Neuronal stem cell (in vitro differentiated cells): Measurements from ENCODE around the gene OTOG.

Source experiments
- DNase-seq: peaks from one replicate; pipeline ENCODE4 v3.0.0-alpha.2; 2013; ENCODE audit warnings: low spot score
- H2AFZ ChIP-seq: one replicate; pipeline ENCODE4 v1.6.1; 2013; ENCODE audit warnings: mild to moderate bottlenecking, low read length, inconsistent platforms
- H2AK5ac ChIP-seq: 2 replicates; pipeline ENCODE4 v1.6.1; 2013; ENCODE audit warnings: low read depth, mild to moderate bottlenecking, inconsistent platforms, low read length, moderate library complexity, mixed read lengths
- H2BK120ac ChIP-seq: 2 replicates; pipeline ENCODE4 v1.6.1; 2013; ENCODE audit warnings: low read depth, mild to moderate bottlenecking, inconsistent platforms, low read length, moderate library complexity, mixed read lengths
- H2BK12ac ChIP-seq: one replicate; pipeline ENCODE4 v1.6.1; 2013; ENCODE audit warnings: low read length, inconsistent platforms
- H2BK15ac ChIP-seq: 2 replicates; pipeline ENCODE4 v1.6.1; 2013; ENCODE audit warnings: mild to moderate bottlenecking, low read length, inconsistent platforms, mixed read lengths
- H2BK5ac ChIP-seq: one replicate; pipeline ENCODE4 v1.6.1; 2013; ENCODE audit warnings: inconsistent platforms, mild to moderate bottlenecking, low read length, moderate library complexity
- H3K14ac ChIP-seq: one replicate; pipeline ENCODE4 v1.6.1; 2013; ENCODE audit warnings: low read length, inconsistent platforms
- H3K18ac ChIP-seq: 2 replicates; pipeline ENCODE4 v1.6.1; 2013; ENCODE audit warnings: low read length, inconsistent platforms
- H3K23ac ChIP-seq: 2 replicates; pipeline ENCODE4 v1.6.1; 2013; ENCODE audit warnings: low read depth, mild to moderate bottlenecking, mixed read lengths, low read length, inconsistent platforms; ENCODE audit not compliant: poor library complexity
- H3K27ac ChIP-seq: replicated peaks from 3 replicates; pipeline ENCODE4 v1.5.1; 2013; ENCODE audit warnings: low read length, inconsistent platforms
- H3K27me3 ChIP-seq, 3 experiments: 2 replicates each; pipeline ENCODE4 v1.6.1; 2013; ENCODE audit warnings: low read length in 3 of 3, mild to moderate bottlenecking in 2 of 3, inconsistent platforms in 1 of 3, low read depth in 1 of 3, mixed read lengths in 1 of 3, moderate library complexity in 1 of 3; ENCODE audit not compliant: control insufficient read depth in 3 of 3, insufficient read depth in 3 of 3
- H3K36me3 ChIP-seq, 2 donors: replicated peaks in 1 of 2; 2 replicates each; pipeline ENCODE4 v1.6.1; 2013; ENCODE audit warnings: low read length in 2 of 2; ENCODE audit not compliant: control insufficient read depth in 2 of 2, insufficient read depth in 2 of 2
- H3K4ac ChIP-seq: 2 replicates; pipeline ENCODE4 v1.6.1; 2013; ENCODE audit warnings: inconsistent platforms, mild to moderate bottlenecking, low read length, moderate library complexity
- H3K4me1 ChIP-seq, 2 donors: 1 replicate in 1 of 2; 2 replicates in 1 of 2; pipeline ENCODE4 v1.6.1; 2013; ENCODE audit warnings: low read length in 2 of 2, low read depth in 1 of 2; ENCODE audit not compliant: control insufficient read depth in 2 of 2, insufficient read depth in 1 of 2
- H3K4me2 ChIP-seq: one replicate; pipeline ENCODE4 v1.6.1; 2013; ENCODE audit warnings: mild to moderate bottlenecking, low read length, inconsistent platforms; ENCODE audit not compliant: insufficient read depth, poor library complexity, severe bottlenecking
- H3K4me3 ChIP-seq, 2 donors: 2 replicates each; pipeline ENCODE4 v1.5.1; 2013; ENCODE audit warnings: low read length in 2 of 2, mild to moderate bottlenecking in 2 of 2, inconsistent platforms in 1 of 2, moderate library complexity in 1 of 2
- H3K79me1 ChIP-seq: one replicate; pipeline ENCODE4 v1.6.1; 2013; ENCODE audit warnings: low read depth, mild to moderate bottlenecking, inconsistent platforms, low read length, moderate library complexity
- H3K9ac ChIP-seq: one replicate; pipeline ENCODE4 v1.6.1; 2013; ENCODE audit warnings: mild to moderate bottlenecking, low read depth, low read length, inconsistent platforms; ENCODE audit not compliant: poor library complexity
- H3K9me3 ChIP-seq, 2 donors: replicated peaks in 1 of 2; 2 replicates each; pipeline versions ENCODE3 to v1.6.1; 2013; ENCODE audit warnings: low read length in 2 of 2, mild to moderate bottlenecking in 2 of 2, inconsistent platforms in 1 of 2, low read depth in 1 of 2, mixed read lengths in 1 of 2, moderate library complexity in 1 of 2; ENCODE audit not compliant: control insufficient read depth in 2 of 2, insufficient read depth in 1 of 2
- H4K8ac ChIP-seq: one replicate; pipeline ENCODE4 v1.6.1; 2013; ENCODE audit warnings: low read depth, mild to moderate bottlenecking, inconsistent platforms, low read length, moderate library complexity
- H4K91ac ChIP-seq: one replicate; pipeline ENCODE4 v1.6.1; 2013; ENCODE audit warnings: low read length, low read depth, mild to moderate bottlenecking, inconsistent platforms; ENCODE audit not compliant: poor library complexity
- whole genome bisulfite sequencing, 2 donors: extraction: QIAGEN DNeasy Blood & Tissue Kit; methylation state at CpG; one replicate each; pipeline ENCODE4 v1.1.7; 2013; ENCODE audit warnings: missing lambda C conversion rate in 2 of 2, mixed read lengths in 1 of 2; ENCODE audit not compliant: insufficient read length in 2 of 2, insufficient replicate concordance in 1 of 2; ENCODE audit errors: extremely low coverage in 2 of 2; 5-methylcytosine and 5-hydroxymethylcytosine counted together

OTOG gene

DNA sequence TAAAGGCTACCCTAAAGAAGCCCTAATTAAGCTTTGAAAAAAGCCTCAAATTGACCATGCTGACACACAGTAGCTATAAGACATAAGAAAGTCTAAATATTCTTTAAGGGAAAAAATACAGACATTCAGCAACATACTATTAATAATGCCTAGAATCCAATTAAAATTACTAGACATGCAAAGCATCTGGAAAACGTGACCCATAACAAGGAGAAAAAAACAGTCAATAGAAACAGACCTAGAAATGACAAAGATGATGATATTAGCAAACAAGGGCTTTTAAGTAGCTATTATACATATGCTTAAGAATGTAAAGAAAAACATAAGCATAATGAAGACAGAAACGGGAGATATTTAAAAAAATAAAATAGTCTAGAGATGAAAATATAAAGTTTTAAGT is 108.6 kb downstream of the OTOG start:
- no peak overlapping the region for H2BK120ac ChIP-seq
- H3K14ac ChIP-seq, result no peak overlapping the region
- no peak overlapping the region for H2BK5ac ChIP-seq
- H3K18ac ChIP-seq, result no peak overlapping the region
- H3K4me1 ChIP-seq, result no peaks in the 10 kb centered on the region
- no peak overlapping the region for H3K4me3 ChIP-seq
- H2AK5ac ChIP-seq, result no peak overlapping the region
- H3K79me1 ChIP-seq, result peaks cover 2% of the 10 kb centered on the region
- H3K4me2 ChIP-seq, result no peak overlapping the region
- no peak overlapping the region for H3K27ac ChIP-seq
- no peak overlapping the region for H3K9ac ChIP-seq
- no peak overlapping the region for H3K23ac ChIP-seq
- no peak overlapping the region for H4K91ac ChIP-seq
- no peak overlapping the region for H3K4ac ChIP-seq
- no peak for DNase-seq
- no peak overlapping the region for H4K8ac ChIP-seq
- peaks cover 0 to 31% (median 0%) of the 10 kb centered on the region in 3 experiments for H3K27me3 ChIP-seq
- H2BK12ac ChIP-seq, result no peak overlapping the region
- peaks cover 0 to 2% of the 10 kb centered on the region in 2 donors for H3K9me3 ChIP-seq
- no peak overlapping the region for H2BK15ac ChIP-seq
- H3K36me3 ChIP-seq, result no peaks in the 10 kb centered on the region
- WGBS, 2 donors, result 100% methylated on average over 1 of the region's 2 CpGs
- H2AFZ ChIP-seq, result no peak overlapping the region

DNA sequence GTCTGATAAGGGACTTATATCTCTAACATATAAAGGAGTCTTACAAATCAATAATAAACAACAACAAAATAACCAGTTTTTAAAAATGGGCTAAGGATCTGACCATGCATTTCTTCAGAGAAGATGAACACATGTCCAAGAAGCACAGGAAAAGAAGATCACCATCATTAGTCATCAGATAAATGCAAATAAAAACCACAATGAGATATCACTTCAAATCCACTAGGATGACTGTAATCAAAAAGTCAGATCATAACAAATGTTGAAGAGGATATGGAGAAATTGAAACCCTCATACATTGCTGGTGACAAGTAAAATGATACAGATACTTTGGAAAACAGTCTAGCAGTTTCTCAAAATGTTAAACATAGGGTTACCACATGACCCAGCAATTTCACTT is 111.2 kb downstream of the OTOG start:
- H2BK15ac ChIP-seq, result no peak overlapping the region
- no peak overlapping the region for H4K91ac ChIP-seq
- H3K79me1 ChIP-seq, result peaks cover 2% of the 10 kb centered on the region
- no peak for DNase-seq
- H2BK12ac ChIP-seq, result no peak overlapping the region
- H3K27ac ChIP-seq, result no peak overlapping the region
- H3K9me3 ChIP-seq, result peaks cover 0 to 2% of the 10 kb centered on the region in 2 donors
- H3K14ac ChIP-seq, result no peak overlapping the region
- no peak overlapping the region for H2AFZ ChIP-seq
- H3K4me3 ChIP-seq, result no peak overlapping the region
- H3K4me2 ChIP-seq, result no peak overlapping the region
- H4K8ac ChIP-seq, result no peak overlapping the region
- no peaks in the 10 kb centered on the region for H3K36me3 ChIP-seq
- H3K27me3 ChIP-seq, result peaks cover 0 to 6% (median 0%) of the 10 kb centered on the region in 3 experiments
- H3K9ac ChIP-seq, result no peak overlapping the region
- no peak overlapping the region for H2BK120ac ChIP-seq
- no peak overlapping the region for H3K23ac ChIP-seq
- no peak overlapping the region for H2BK5ac ChIP-seq
- H2AK5ac ChIP-seq, result no peak overlapping the region
- no peak overlapping the region for H3K4ac ChIP-seq
- no peak overlapping the region for H3K18ac ChIP-seq
- no peaks in the 10 kb centered on the region for H3K4me1 ChIP-seq

DNA sequence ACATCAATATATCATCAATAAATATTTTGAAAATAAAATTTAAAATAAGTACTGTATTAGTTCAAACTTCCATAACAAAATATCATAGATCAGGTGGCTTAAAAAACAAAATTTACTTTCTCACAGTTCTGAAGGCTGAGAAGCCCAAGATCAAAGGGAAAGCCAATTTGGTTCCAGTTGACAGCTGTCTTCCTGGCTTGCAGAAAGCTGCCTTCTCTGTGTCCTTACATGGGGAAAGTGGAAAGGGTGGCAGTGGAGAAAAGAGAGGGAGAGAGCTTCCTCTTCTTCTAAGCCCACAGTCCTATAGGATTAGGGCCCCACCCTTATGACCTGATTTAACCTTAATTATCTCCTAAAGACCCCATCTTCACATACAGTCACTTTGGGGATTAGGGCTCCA is 121.1 kb downstream of the OTOG start:
- H2AFZ ChIP-seq, result no peak overlapping the region
- H3K27ac ChIP-seq, result no peak overlapping the region
- no peak overlapping the region for H3K23ac ChIP-seq
- H2BK120ac ChIP-seq, result no peak overlapping the region
- peaks cover 0 to 21% (median 0%) of the 10 kb centered on the region in 3 experiments for H3K27me3 ChIP-seq
- H3K9ac ChIP-seq, result no peak overlapping the region
- no peak overlapping the region for H3K4ac ChIP-seq
- no peak overlapping the region for H2BK15ac ChIP-seq
- no peak overlapping the region for H2AK5ac ChIP-seq
- no peak overlapping the region for H2BK12ac ChIP-seq
- H3K79me1 ChIP-seq, result no peaks in the 10 kb centered on the region
- no peak overlapping the region for H4K91ac ChIP-seq
- H3K4me3 ChIP-seq, result no peak overlapping the region
- H3K14ac ChIP-seq, result no peak overlapping the region
- H3K4me1 ChIP-seq, result no peaks in the 10 kb centered on the region
- H3K36me3 ChIP-seq, result no peaks in the 10 kb centered on the region
- H2BK5ac ChIP-seq, result no peak overlapping the region
- H3K4me2 ChIP-seq, result no peak overlapping the region
- no peak for DNase-seq
- no peak overlapping the region for H4K8ac ChIP-seq
- H3K9me3 ChIP-seq, result no peaks in the 10 kb centered on the region
- H3K18ac ChIP-seq, result no peak overlapping the region

DNA sequence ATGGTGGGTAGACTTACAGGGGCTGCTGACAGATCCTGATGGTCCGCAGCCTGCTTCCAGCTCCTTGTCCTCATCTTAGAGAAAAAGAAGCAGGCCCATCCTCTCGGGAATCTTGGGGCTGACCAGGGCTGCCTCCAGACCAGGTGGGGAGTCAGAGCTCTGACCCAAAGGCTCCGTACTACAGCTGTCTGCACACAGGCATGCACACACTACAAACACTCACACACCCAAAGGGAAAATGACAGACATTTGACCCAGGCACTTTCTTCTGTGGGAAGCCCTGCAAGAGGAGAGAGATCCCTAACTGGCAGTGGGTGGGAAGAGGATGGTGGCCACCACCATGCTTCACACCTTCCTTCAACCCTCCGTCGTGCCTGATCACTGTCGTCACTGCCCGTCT is 125.4 kb downstream of the OTOG start:
- no peak overlapping the region for H3K18ac ChIP-seq
- H2BK12ac ChIP-seq, result no peak overlapping the region
- no peak overlapping the region for H3K4me2 ChIP-seq
- no peaks in the 10 kb centered on the region for H3K36me3 ChIP-seq
- H2AFZ ChIP-seq, result no peak overlapping the region
- H3K27me3 ChIP-seq, result peaks cover 0 to 21% (median 0%) of the 10 kb centered on the region in 3 experiments
- no peaks in the 10 kb centered on the region for H3K4me1 ChIP-seq
- no CpG with 5 or more reads among the region's 7 CpGs for WGBS, 2 donors
- H3K27ac ChIP-seq, result no peak overlapping the region
- no peak overlapping the region for H3K4me3 ChIP-seq
- no peaks in the 10 kb centered on the region for H3K79me1 ChIP-seq
- H3K9me3 ChIP-seq, result peaks cover 2 to 3% of the 10 kb centered on the region in 2 donors
- no peak overlapping the region for H4K91ac ChIP-seq
- DNase-seq, result no peak
- no peak overlapping the region for H4K8ac ChIP-seq
- no peak overlapping the region for H2BK120ac ChIP-seq
- H3K4ac ChIP-seq, result no peak overlapping the region
- H2BK5ac ChIP-seq, result no peak overlapping the region
- no peak overlapping the region for H2BK15ac ChIP-seq
- H3K23ac ChIP-seq, result no peak overlapping the region
- no peak overlapping the region for H2AK5ac ChIP-seq
- H3K14ac ChIP-seq, result no peak overlapping the region
- no peak overlapping the region for H3K9ac ChIP-seq
